Cardiac muscle cell (in vitro differentiated cells and primary cell): ENCODE measurements around the gene DNAI7. TPM values are rescaled to one million over a fixed set of nuclear protein-coding genes. Genes with fewer than 3 reads are reported as not detected.

Experiments used
- DNase-seq, 2 donors: peaks; one replicate each; pipeline versions ENCODE4 v3.0.0 to v3.0.0-alpha.2; 2010 to 2017; ENCODE audit warnings: low read depth in 1 of 2, low spot score in 1 of 2
- H3K27ac ChIP-seq: fragments of 200-600 bp; sonication (generic); 2 replicates; pipeline ENCODE4 v1.5.1; 2016
- H3K27me3 ChIP-seq: fragments of 200-600 bp; sonication (generic); 2 replicates; pipeline ENCODE4 v1.6.0; 2016; ENCODE audit warnings: control low read depth
- H3K36me3 ChIP-seq: fragments of 200-600 bp; sonication (generic); 2 replicates; pipeline ENCODE4 v1.5.1; 2016; ENCODE audit warnings: control low read depth
- H3K4me1 ChIP-seq: fragments of 200-600 bp; sonication (generic); 2 replicates; pipeline ENCODE4 v1.8.1; 2017; ENCODE audit warnings: low read depth, mild to moderate bottlenecking, mixed run types
- H3K4me3 ChIP-seq: fragments of 200-600 bp; sonication (generic); 2 replicates; pipeline ENCODE4 v1.5.1; 2016; ENCODE audit warnings: mild to moderate bottlenecking
- H3K9me3 ChIP-seq: fragments of 200-600 bp; sonication (generic); 2 replicates; pipeline ENCODE4 v1.5.1; 2017; ENCODE audit warnings: low read depth, mild to moderate bottlenecking, control low read depth
- CTCF ChIP-seq: IDR thresholded peaks from 2 replicates; pipeline ENCODE4 v1.5.1; 2012; ENCODE audit warnings: low read depth, mild to moderate bottlenecking, low read length
- polyA plus RNA-seq: library from polyadenylated mRNA; unstranded; fragments of >200 nt; fragmentation: Nextera tagmentation; extraction: Ambion mirVana; gene quantifications from 2 replicates; pipeline ENCODE4 v1.2.1, GENCODE V29; 2016
- total RNA-seq: library from RNA; depleted of rRNA; stranded (reverse); fragments of >200 nt; gene quantifications from 2 replicates; pipeline ENCODE4 v1.2.3, GENCODE V29; 2016

DNAI7 gene
- total and polyA plus RNA-seq, 2 experiments from 2014 or later: 0.57 to 0.77 TPM

GRCh38 chr12:25084816-25085215 lies 110.1 kb downstream of the DNAI7 start:
- Histone ChIP-seq H3K27ac (no peak overlapping the region), H3K4me1 (no peaks in the 10 kb centered on the region), H3K27me3 (no peaks in the 10 kb centered on the region), H3K36me3 (no peaks in the 10 kb centered on the region), H3K4me3 (no peak overlapping the region), H3K9me3 (no peaks in the 10 kb centered on the region)
- TF ChIP-seq CTCF: no peak
- DNase-seq: no peak

DNA sequence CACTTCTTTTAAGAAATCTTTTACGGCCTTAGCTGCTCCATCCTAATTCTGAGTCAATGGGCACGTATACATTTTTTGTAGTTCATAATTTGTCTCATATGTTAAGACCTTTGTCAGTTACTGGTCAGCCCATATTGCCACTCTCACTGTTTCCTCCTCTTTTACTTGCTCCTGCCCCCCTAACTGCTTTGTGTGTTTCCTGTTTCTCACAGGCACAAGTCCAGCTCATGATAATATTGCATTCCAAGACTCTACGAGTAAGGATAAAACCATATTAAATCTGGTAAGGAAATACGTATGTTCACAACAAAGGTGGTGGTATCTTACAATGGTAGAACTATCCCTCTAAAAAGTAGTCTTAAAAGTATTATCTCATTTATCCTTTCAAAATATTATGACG lies 111.7 kb downstream of the DNAI7 start:
- no peaks in the 10 kb centered on the region for H3K9me3 ChIP-seq
- no peak overlapping the region for H3K27ac ChIP-seq
- H3K36me3 ChIP-seq: no peaks in the 10 kb centered on the region
- DNase-seq: peak in 1 of 2 donors; percentile 43
- H3K27me3 ChIP-seq: no peaks in the 10 kb centered on the region
- TF ChIP-seq CTCF: no peak
- H3K4me1 ChIP-seq: no peaks in the 10 kb centered on the region
- H3K4me3 ChIP-seq: no peak overlapping the region

GRCh38 chr12:25082628-25083027 lies 112.3 kb downstream of the DNAI7 start:
- Histone ChIP-seq H3K27ac (no peak overlapping the region), H3K36me3 (no peaks in the 10 kb centered on the region), H3K9me3 (no peaks in the 10 kb centered on the region), H3K4me3 (no peak overlapping the region), H3K27me3 (no peaks in the 10 kb centered on the region), H3K4me1 (no peaks in the 10 kb centered on the region)
- TF ChIP-seq CTCF: no peak
- no peak for DNase-seq

GRCh38 chr12:25079393-25079792 lies 115.6 kb downstream of the DNAI7 start:
- H3K27me3 ChIP-seq: no peaks in the 10 kb centered on the region
- no peaks in the 10 kb centered on the region for H3K36me3 ChIP-seq
- no peaks in the 10 kb centered on the region for H3K4me1 ChIP-seq
- H3K4me3 ChIP-seq: no peak overlapping the region
- H3K27ac ChIP-seq: no peak overlapping the region
- no peak for DNase-seq
- H3K9me3 ChIP-seq: no peaks in the 10 kb centered on the region
- TF ChIP-seq CTCF: no peak

- TF ChIP-seq CTCF: no peak
- Histone ChIP-seq H3K4me3 (no peak overlapping the region), H3K27me3 (no peaks in the 10 kb centered on the region), H3K27ac (no peak overlapping the region), H3K36me3 (no peaks in the 10 kb centered on the region), H3K9me3 (no peaks in the 10 kb centered on the region), H3K4me1 (no peaks in the 10 kb centered on the region)
- no peak for DNase-seq
Measured at GRCh38 chr12:25074954-25075353, 120.0 kb downstream of the DNAI7 start.

DNA sequence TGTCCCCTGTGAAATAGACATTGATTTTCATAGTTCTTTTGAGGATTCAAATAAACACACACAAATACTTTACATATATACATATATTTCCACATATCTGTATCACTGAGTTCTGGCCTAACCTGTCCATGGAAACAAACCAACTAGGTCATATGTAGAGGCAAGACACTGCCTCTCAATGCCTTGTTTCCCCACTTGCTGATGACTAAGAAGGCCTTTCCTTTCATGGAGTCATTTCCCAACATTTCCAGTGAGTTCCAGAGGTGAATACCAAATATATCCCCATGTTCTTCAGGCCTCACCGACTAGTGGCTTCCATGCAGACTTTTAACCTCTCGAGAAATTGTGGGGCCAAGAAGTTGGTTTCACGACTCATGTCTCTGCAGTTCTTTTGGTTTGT lies 120.8 kb downstream of the DNAI7 start:
- DNase-seq: no peak
- H3K4me1 ChIP-seq: no peaks in the 10 kb centered on the region
- no peaks in the 10 kb centered on the region for H3K36me3 ChIP-seq
- H3K27me3 ChIP-seq: no peaks in the 10 kb centered on the region
- H3K9me3 ChIP-seq: no peaks in the 10 kb centered on the region
- no peak overlapping the region for H3K27ac ChIP-seq
- no peak overlapping the region for H3K4me3 ChIP-seq
- no peak for TF ChIP-seq CTCF
